H1 (cell line): ENCODE data around the gene AHDC1. TPM values are rescaled to one million over a fixed set of nuclear protein-coding genes. Genes with fewer than 3 reads are reported as not detected.

Source experiments
- ATF2 ChIP-seq: IDR thresholded peaks from 2 replicates; pipeline ENCODE4 v1.6.1; 2012; ENCODE audit warnings: low read length, inconsistent platforms
- BACH1 ChIP-seq: IDR thresholded peaks from 2 replicates; pipeline ENCODE4 v1.6.1; 2012; ENCODE audit warnings: low read length, improper control_type of control experiment
- CBX8 ChIP-seq: fragments of 300-800, 300-1000 bp; sonication (generic); IDR thresholded peaks from 2 replicates; pipeline ENCODE4 v1.7.1; 2016; ENCODE audit warnings: low read depth, low read length, borderline replicate concordance
- CHD1 ChIP-seq: IDR thresholded peaks from 2 replicates; pipeline ENCODE4 v1.6.1; 2012; ENCODE audit warnings: low read depth, low read length, improper control_type of control experiment
- E2F6 ChIP-seq: IDR thresholded peaks from 2 replicates; pipeline ENCODE4 v1.6.1; 2012; ENCODE audit warnings: inconsistent platforms
- HDAC6 ChIP-seq: IDR thresholded peaks from one replicate; pipeline ENCODE4 v1.7.1; 2012; ENCODE audit warnings: low read depth, mild to moderate bottlenecking, inconsistent platforms, low read length, moderate library complexity
- PHF8 ChIP-seq: fragments of 200-600 bp; sonication (generic); conservative IDR thresholded peaks from 2 replicates; pipeline ENCODE4 v1.7.1; 2012; ENCODE audit warnings: low read depth, mild to moderate bottlenecking, inconsistent platforms, low read length, moderate library complexity
- SAP30 ChIP-seq: fragments of 300-600 bp; sonication (generic); IDR thresholded peaks from 2 replicates; pipeline ENCODE4 v1.7.1; 2012; ENCODE audit warnings: low read length, moderate library complexity, mild to moderate bottlenecking, inconsistent platforms; ENCODE audit not compliant: insufficient read depth, insufficient replicate concordance
- SUZ12 ChIP-seq: fragments of 200-600 bp; sonication (generic); IDR thresholded peaks from 2 replicates; pipeline ENCODE4 v1.6.1; 2012; ENCODE audit warnings: mild to moderate bottlenecking, inconsistent platforms, low read length, moderate library complexity, mixed read lengths
- TBP ChIP-seq: IDR thresholded peaks from 2 replicates; pipeline ENCODE4 v1.6.1; 2011; ENCODE audit warnings: low read depth, low read length, improper control_type of control experiment
- polyA plus RNA-seq, 7 experiments: library from polyadenylated mRNA; depleted of rRNA in 3 of 7; stranded (reverse) in 5 of 7; unstranded in 2 of 7; fragments of >200 nt in 5 of 7; fragments of 200-250 nt in 2 of 7; gene quantifications; 1 replicate in 5 of 7; 2 replicates in 1 of 7; 4 replicates in 1 of 7; pipeline versions ENCODE4 v1.2.1 to v1.2.3, GENCODE V29; 2011 to 2013; ENCODE audit warnings: missing spikeins in 2 of 7, mixed read lengths in 2 of 7
- total RNA-seq: library from RNA; stranded (reverse); fragmentation: NEBNext Ultra II Directional; extraction: Animal tissue kit (Norgen Biotek cat#: 25700); gene quantifications from 2 replicates; pipeline ENCODE4 v1.2.1, GENCODE V29; 2021

AHDC1 gene
- total and polyA plus RNA-seq, 2 of the 8 experiments (the other 6 are each of a cell fraction or from before 2014, with no cell fraction given) = 4.4 to 35.1 TPM

GRCh38 chr1:27598295-27598687 is 5.7 kb downstream of the AHDC1 start (continued):
- TF ChIP-seq ATF2 (no peak), CHD1 (no peak), CBX8 (no peak), HDAC6 (no peak), PHF8 (no peak), BACH1 (no peak), TBP (no peak), SUZ12 (no peak), E2F6 (no peak), SAP30 (no peak)
